Mesenchymal stem cell (in vitro differentiated cells and primary cell): Measurements from ENCODE around the gene NPY1R.

Source experiments
- DNase-seq: peaks from one replicate; pipeline ENCODE4 v3.0.0-alpha.2; 2013
- H2AFZ ChIP-seq: one replicate; pipeline ENCODE4 v1.6.1; 2013; ENCODE audit warnings: low read depth, mild to moderate bottlenecking, control low read depth, inconsistent platforms, low read length, moderate library complexity
- H2AK5ac ChIP-seq: 2 replicates; pipeline ENCODE4 v1.6.1; 2013; ENCODE audit warnings: low read length, moderate library complexity, mild to moderate bottlenecking, inconsistent platforms; ENCODE audit not compliant: severe bottlenecking
- H2BK120ac ChIP-seq: one replicate; pipeline ENCODE4 v1.6.1; 2013; ENCODE audit warnings: low read depth, mild to moderate bottlenecking, inconsistent platforms, low read length, moderate library complexity
- H2BK12ac ChIP-seq, 2 experiments: one replicate each; pipeline ENCODE4 v1.6.1; 2013; ENCODE audit warnings: inconsistent platforms in 2 of 2, low read length in 2 of 2, mild to moderate bottlenecking in 2 of 2, moderate library complexity in 2 of 2, control low read depth in 1 of 2
- H2BK15ac ChIP-seq: one replicate; pipeline ENCODE4 v1.6.1; 2013; ENCODE audit warnings: mild to moderate bottlenecking, low read depth, inconsistent platforms; ENCODE audit not compliant: poor library complexity, severe bottlenecking
- H2BK5ac ChIP-seq: 2 replicates; pipeline ENCODE4 v1.6.1; 2013; ENCODE audit warnings: low read depth, mild to moderate bottlenecking, low read length, control low read depth, inconsistent platforms; ENCODE audit not compliant: poor library complexity, severe bottlenecking
- H3K14ac ChIP-seq, 2 experiments: one replicate each; pipeline ENCODE4 v1.6.1; 2013; ENCODE audit warnings: inconsistent platforms in 2 of 2, low read length in 2 of 2, control low read depth in 1 of 2, mild to moderate bottlenecking in 1 of 2, moderate library complexity in 1 of 2
- H3K18ac ChIP-seq, 2 experiments: one replicate each; pipeline ENCODE4 v1.6.1; 2013; ENCODE audit warnings: inconsistent platforms in 2 of 2, low read length in 2 of 2, control low read depth in 1 of 2, low read depth in 1 of 2, mild to moderate bottlenecking in 1 of 2
- H3K23ac ChIP-seq, 2 experiments: one replicate each; pipeline ENCODE4 v1.6.1; 2013; ENCODE audit warnings: inconsistent platforms in 2 of 2, low read length in 2 of 2, mild to moderate bottlenecking in 2 of 2, moderate library complexity in 2 of 2, control low read depth in 1 of 2
- H3K27ac ChIP-seq: 2 replicates; pipeline ENCODE4 v1.5.1; 2013; ENCODE audit warnings: mild to moderate bottlenecking, moderate library complexity, low read length, control low read depth, inconsistent platforms; ENCODE audit not compliant: poor library complexity, severe bottlenecking
- H3K27me3 ChIP-seq, 2 experiments: 2 replicates each; pipeline versions ENCODE4 v1.6.1 to v1.7.0; 2013; ENCODE audit warnings: low read length in 2 of 2, mild to moderate bottlenecking in 2 of 2, moderate library complexity in 2 of 2, control low read depth in 1 of 2, inconsistent platforms in 1 of 2; ENCODE audit not compliant: control insufficient read depth in 1 of 2, insufficient read depth in 1 of 2
- H3K36me3 ChIP-seq, 2 experiments: 2 replicates each; pipeline versions ENCODE4 v1.6.1 to v1.7.0; 2013; ENCODE audit warnings: low read length in 2 of 2, control low read depth in 1 of 2, inconsistent platforms in 1 of 2, low read depth in 1 of 2, mild to moderate bottlenecking in 1 of 2; ENCODE audit not compliant: insufficient read depth in 2 of 2, control insufficient read depth in 1 of 2
- H3K4ac ChIP-seq, 2 experiments: one replicate each; pipeline ENCODE4 v1.6.1; 2013; ENCODE audit warnings: inconsistent platforms in 2 of 2, low read length in 2 of 2, mild to moderate bottlenecking in 2 of 2, moderate library complexity in 2 of 2, control low read depth in 1 of 2, low read depth in 1 of 2
- H3K4me1 ChIP-seq: 2 replicates; pipeline ENCODE4 v1.6.1; 2013; ENCODE audit warnings: low read depth, low read length, control low read depth; ENCODE audit not compliant: control insufficient read depth, insufficient read depth
- H3K4me2 ChIP-seq: 2 replicates; pipeline ENCODE4 v1.6.1; 2013; ENCODE audit warnings: low read length, mild to moderate bottlenecking, inconsistent platforms; ENCODE audit not compliant: poor library complexity, severe bottlenecking
- H3K4me3 ChIP-seq, 2 experiments: 2 replicates each; pipeline versions ENCODE4 v1.5.1 to v1.7.0; 2013; ENCODE audit warnings: low read length in 2 of 2, mild to moderate bottlenecking in 2 of 2, control low read depth in 1 of 2, low read depth in 1 of 2; ENCODE audit not compliant: insufficient read depth in 1 of 2
- H3K79me1 ChIP-seq: replicated peaks from 2 replicates; pipeline ENCODE4 v1.6.1; 2013; ENCODE audit warnings: mild to moderate bottlenecking, control low read depth, low read length, inconsistent platforms; ENCODE audit not compliant: poor library complexity, severe bottlenecking
- H3K9ac ChIP-seq: 2 replicates; pipeline ENCODE4 v1.7.0; 2013; ENCODE audit warnings: mild to moderate bottlenecking, low read length, moderate library complexity
- H3K9me3 ChIP-seq: 2 replicates; pipeline ENCODE4 v1.7.0; 2013; ENCODE audit warnings: mild to moderate bottlenecking, low read length; ENCODE audit not compliant: control insufficient read depth
- H4K8ac ChIP-seq: one replicate; pipeline ENCODE4 v1.6.1; 2013; ENCODE audit warnings: inconsistent platforms, mild to moderate bottlenecking, low read length, moderate library complexity
- H4K91ac ChIP-seq: one replicate; pipeline ENCODE4 v1.6.1; 2013; ENCODE audit warnings: mild to moderate bottlenecking, low read length, inconsistent platforms
- WGBS: methylation state at CpG from one replicate; pipeline ENCODE4 v1.1.7; 2013; ENCODE audit warnings: mixed read lengths; 5-methylcytosine and 5-hydroxymethylcytosine counted together

Gene NPY1R

DNA sequence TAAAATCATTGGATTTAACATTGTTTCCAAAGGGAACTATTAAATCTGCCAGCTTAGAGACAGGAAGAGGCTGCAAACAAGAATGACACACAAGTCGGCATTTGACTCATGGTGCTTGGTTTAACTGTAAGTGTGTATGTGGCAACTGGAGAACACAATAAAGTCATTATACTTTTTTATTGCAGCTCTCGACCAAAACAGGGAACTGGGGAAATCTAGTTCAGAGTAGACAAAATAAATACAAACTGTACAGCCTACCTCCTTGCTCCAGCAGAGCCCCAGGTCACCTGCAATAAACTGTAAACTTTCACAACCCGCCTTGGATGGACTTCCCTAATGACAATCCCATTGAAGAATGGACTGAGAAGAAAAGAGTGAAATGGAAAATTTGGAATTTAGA is 35.3 kb upstream of the NPY1R start:
- no peak overlapping the region for H3K23ac ChIP-seq
- H3K36me3 ChIP-seq, result no peaks in the 10 kb centered on the region
- H3K4me1 ChIP-seq, result no peaks in the 10 kb centered on the region
- H3K27ac ChIP-seq, result no peak overlapping the region
- no peak overlapping the region for H3K4me3 ChIP-seq
- DNase-seq, result peak; percentile 50
- H3K9me3 ChIP-seq, result no peaks in the 10 kb centered on the region
- no peaks in the 10 kb centered on the region for H3K27me3 ChIP-seq
- H2BK12ac ChIP-seq, result no peak overlapping the region
- no peak overlapping the region for H3K9ac ChIP-seq
- WGBS, result 40% methylated on average over 2 of the region's 3 CpGs
- H4K8ac ChIP-seq, result no peak overlapping the region
- no peak overlapping the region for H2AK5ac ChIP-seq
- H2AFZ ChIP-seq, result no peak overlapping the region
- H4K91ac ChIP-seq, result no peak overlapping the region
- H3K18ac ChIP-seq, result no peak overlapping the region
- no peak overlapping the region for H3K4ac ChIP-seq
- no peak overlapping the region for H2BK15ac ChIP-seq
- no peak overlapping the region for H2BK5ac ChIP-seq
- no peak overlapping the region for H3K14ac ChIP-seq
- H3K79me1 ChIP-seq, result no peaks in the 10 kb centered on the region
- no peak overlapping the region for H3K4me2 ChIP-seq
- no peak overlapping the region for H2BK120ac ChIP-seq

DNA sequence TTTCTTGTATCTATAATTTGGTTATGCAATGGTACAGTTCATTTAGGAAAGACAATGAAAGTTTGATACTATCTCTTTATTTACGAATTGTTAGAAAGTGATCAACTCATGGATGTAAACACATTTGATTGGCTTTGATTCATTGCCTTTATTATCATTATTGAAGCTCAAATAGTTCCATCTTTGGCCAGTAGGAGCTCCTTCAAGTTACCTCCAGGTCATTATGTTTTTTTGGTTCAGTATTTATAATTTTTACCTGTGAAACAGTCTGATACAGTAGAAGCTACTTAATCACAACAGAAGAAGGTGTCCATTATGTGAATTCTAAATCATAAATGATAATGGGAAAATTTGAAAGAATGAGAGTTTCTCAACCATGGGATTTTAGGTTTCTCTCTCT is 23.7 kb upstream of the NPY1R start:
- H3K23ac ChIP-seq, result no peak overlapping the region
- no peaks in the 10 kb centered on the region for H3K27me3 ChIP-seq
- no peaks in the 10 kb centered on the region for H3K9me3 ChIP-seq
- no peaks in the 10 kb centered on the region for H3K36me3 ChIP-seq
- H3K4me3 ChIP-seq, result no peak overlapping the region
- H3K27ac ChIP-seq, result no peak overlapping the region
- no peak for DNase-seq
- H3K4ac ChIP-seq, result no peak overlapping the region
- no peak overlapping the region for H2BK120ac ChIP-seq
- H3K18ac ChIP-seq, result no peak overlapping the region
- no peak overlapping the region for H3K14ac ChIP-seq
- no peak overlapping the region for H4K8ac ChIP-seq
- H2BK15ac ChIP-seq, result no peak overlapping the region
- no peak overlapping the region for H4K91ac ChIP-seq
- WGBS, result no CpG with 5 or more reads among the region's 1 CpG
- H2BK12ac ChIP-seq, result no peak overlapping the region
- H3K9ac ChIP-seq, result no peak overlapping the region
- H3K4me2 ChIP-seq, result no peak overlapping the region
- H2BK5ac ChIP-seq, result no peak overlapping the region
- no peaks in the 10 kb centered on the region for H3K79me1 ChIP-seq
- no peaks in the 10 kb centered on the region for H3K4me1 ChIP-seq
- no peak overlapping the region for H2AFZ ChIP-seq
- no peak overlapping the region for H2AK5ac ChIP-seq

DNA sequence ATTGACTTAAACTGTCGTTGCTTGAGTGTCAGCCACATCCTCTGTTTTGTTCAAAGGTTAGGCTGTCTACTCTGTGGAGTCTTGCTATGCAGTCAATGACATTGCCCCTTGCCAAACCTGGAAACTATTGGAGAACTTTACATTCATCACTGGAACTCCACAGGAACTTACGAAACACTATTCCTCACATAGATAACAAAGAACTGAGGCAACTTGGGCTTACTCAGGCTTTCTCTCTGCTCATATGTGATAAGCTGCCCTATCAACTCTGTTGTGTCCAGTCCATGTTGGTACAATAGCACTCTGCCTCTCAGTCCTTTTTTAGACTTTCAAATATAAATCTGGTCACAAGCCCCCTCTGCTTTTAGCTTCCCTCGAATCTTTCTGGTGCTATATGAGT is 20.7 kb upstream of the NPY1R start:
- no peak overlapping the region for H3K4ac ChIP-seq
- H3K27me3 ChIP-seq, result no peaks in the 10 kb centered on the region
- H3K27ac ChIP-seq, result no peak overlapping the region
- no peak overlapping the region for H4K91ac ChIP-seq
- peak overlapping the region in 1 of 2 experiments; percentile 31 for H3K23ac ChIP-seq
- H3K9ac ChIP-seq, result no peak overlapping the region
- H3K4me1 ChIP-seq, result no peaks in the 10 kb centered on the region
- H3K14ac ChIP-seq, result no peak overlapping the region
- no peak overlapping the region for H2BK120ac ChIP-seq
- 93% methylated on average over 2 of the region's 3 CpGs for WGBS
- no peak for DNase-seq
- H2AFZ ChIP-seq, result no peak overlapping the region
- H3K36me3 ChIP-seq, result no peaks in the 10 kb centered on the region
- no peak overlapping the region for H3K18ac ChIP-seq
- peak overlapping the region; percentile 81 for H2AK5ac ChIP-seq
- no peak overlapping the region for H3K4me2 ChIP-seq
- no peak overlapping the region for H2BK15ac ChIP-seq
- H3K9me3 ChIP-seq, result no peaks in the 10 kb centered on the region
- H3K4me3 ChIP-seq, result no peak overlapping the region
- H2BK5ac ChIP-seq, result no peak overlapping the region
- H3K79me1 ChIP-seq, result no peaks in the 10 kb centered on the region
- H2BK12ac ChIP-seq, result no peak overlapping the region
- H4K8ac ChIP-seq, result no peak overlapping the region

DNA sequence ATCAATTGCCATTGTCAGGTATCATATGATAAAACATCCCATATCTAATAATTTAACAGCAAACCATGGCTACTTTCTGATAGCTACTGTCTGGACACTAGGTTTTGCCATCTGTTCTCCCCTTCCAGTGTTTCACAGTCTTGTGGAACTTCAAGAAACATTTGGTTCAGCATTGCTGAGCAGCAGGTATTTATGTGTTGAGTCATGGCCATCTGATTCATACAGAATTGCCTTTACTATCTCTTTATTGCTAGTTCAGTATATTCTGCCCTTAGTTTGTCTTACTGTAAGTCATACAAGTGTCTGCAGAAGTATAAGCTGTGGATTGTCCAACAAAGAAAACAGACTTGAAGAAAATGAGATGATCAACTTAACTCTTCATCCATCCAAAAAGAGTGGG is 18.3 kb upstream of the NPY1R start:
- no peaks in the 10 kb centered on the region for H3K79me1 ChIP-seq
- no peaks in the 10 kb centered on the region for H3K36me3 ChIP-seq
- H3K4me1 ChIP-seq, result no peaks in the 10 kb centered on the region
- no peak overlapping the region for H3K14ac ChIP-seq
- H3K4me3 ChIP-seq, result no peak overlapping the region
- H3K4me2 ChIP-seq, result no peak overlapping the region
- H4K91ac ChIP-seq, result no peak overlapping the region
- no peak overlapping the region for H2BK12ac ChIP-seq
- H2AK5ac ChIP-seq, result no peak overlapping the region
- H2AFZ ChIP-seq, result no peak overlapping the region
- H3K23ac ChIP-seq, result no peak overlapping the region
- no peak overlapping the region for H3K18ac ChIP-seq
- H3K27ac ChIP-seq, result peak overlapping the region; percentile 93
- peak; percentile 21 for DNase-seq
- no peak overlapping the region for H2BK120ac ChIP-seq
- no peak overlapping the region for H4K8ac ChIP-seq
- no peak overlapping the region for H3K4ac ChIP-seq
- no peaks in the 10 kb centered on the region for H3K9me3 ChIP-seq
- no peak overlapping the region for H2BK15ac ChIP-seq
- no peak overlapping the region for H2BK5ac ChIP-seq
- no peak overlapping the region for H3K9ac ChIP-seq
- H3K27me3 ChIP-seq, result no peaks in the 10 kb centered on the region
